ENCODE results near the gene NUP85.
"Not testable (repeated sequence)": the region's sequence is repeated elsewhere in the genome, so short reads cannot be mapped to it uniquely, and the experiment has no call there.

The NUP85 gene, protein sequence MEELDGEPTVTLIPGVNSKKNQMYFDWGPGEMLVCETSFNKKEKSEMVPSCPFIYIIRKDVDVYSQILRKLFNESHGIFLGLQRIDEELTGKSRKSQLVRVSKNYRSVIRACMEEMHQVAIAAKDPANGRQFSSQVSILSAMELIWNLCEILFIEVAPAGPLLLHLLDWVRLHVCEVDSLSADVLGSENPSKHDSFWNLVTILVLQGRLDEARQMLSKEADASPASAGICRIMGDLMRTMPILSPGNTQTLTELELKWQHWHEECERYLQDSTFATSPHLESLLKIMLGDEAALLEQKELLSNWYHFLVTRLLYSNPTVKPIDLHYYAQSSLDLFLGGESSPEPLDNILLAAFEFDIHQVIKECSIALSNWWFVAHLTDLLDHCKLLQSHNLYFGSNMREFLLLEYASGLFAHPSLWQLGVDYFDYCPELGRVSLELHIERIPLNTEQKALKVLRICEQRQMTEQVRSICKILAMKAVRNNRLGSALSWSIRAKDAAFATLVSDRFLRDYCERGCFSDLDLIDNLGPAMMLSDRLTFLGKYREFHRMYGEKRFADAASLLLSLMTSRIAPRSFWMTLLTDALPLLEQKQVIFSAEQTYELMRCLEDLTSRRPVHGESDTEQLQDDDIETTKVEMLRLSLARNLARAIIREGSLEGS

DNA sequence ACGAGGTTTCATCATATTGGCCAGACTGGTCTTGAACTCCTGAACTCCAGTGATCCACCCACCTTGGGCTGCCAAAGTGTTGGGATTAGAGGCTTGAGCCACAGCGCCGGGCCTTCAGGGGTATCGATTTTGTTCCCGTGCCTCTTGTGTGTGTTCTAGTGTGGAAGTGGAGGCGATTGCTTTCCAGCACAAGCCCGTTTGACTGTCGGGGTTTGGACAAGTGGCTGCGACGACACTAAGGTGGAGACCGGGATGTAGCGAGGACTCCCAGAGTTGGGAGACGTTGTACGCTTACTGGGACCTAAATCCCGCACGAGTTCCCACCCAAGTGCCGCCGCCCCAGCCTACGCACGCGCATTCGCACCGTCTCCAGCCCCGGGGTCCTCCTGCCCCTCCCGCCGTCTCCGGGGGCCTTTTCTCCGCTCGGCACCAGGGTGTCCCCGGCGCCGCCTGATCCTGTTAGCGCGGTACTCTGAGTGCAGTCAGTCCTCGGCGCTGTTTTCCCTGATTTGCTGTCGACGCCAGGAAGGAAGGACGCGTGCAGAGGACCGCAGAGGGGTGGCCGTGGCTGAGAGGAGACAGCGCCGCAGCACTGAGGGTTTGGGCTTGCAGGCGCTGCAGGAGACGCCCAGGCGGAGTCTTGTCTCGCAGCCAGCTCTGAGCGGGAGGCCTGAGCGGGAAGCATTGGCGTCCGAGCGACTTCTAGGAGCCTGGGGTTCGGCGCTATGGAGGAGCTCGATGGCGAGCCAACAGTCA lies at the start of gene NUP85:
Gene NUP85 (plus strand): TSS at position 643 of the 756 bp plus-strand sequence. CDS start 83 bp downstream, at position 726.
- peak; percentile 97 for DNase-seq

DNA sequence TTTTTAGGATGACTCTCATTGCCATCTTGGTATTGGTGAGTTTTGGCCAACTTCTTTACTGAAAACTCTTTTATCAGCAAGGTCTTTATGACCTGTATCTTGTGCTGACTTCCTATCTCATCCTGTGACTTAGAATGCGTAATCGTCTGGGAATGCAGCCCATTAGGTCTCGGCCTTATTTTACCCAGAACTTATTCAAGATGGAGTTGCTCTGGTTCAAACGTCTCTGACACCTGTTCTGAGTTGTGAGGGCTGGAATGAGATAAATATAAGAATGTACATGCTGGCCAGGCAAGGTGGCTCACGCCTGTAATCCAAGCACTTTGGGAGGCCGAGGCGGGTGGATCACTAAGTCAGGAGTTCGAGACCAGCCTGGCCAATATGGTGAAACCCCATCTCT lies 47.0 kb upstream of the NUP85 start:
- not testable (repeated sequence) for DNase-seq

DNA sequence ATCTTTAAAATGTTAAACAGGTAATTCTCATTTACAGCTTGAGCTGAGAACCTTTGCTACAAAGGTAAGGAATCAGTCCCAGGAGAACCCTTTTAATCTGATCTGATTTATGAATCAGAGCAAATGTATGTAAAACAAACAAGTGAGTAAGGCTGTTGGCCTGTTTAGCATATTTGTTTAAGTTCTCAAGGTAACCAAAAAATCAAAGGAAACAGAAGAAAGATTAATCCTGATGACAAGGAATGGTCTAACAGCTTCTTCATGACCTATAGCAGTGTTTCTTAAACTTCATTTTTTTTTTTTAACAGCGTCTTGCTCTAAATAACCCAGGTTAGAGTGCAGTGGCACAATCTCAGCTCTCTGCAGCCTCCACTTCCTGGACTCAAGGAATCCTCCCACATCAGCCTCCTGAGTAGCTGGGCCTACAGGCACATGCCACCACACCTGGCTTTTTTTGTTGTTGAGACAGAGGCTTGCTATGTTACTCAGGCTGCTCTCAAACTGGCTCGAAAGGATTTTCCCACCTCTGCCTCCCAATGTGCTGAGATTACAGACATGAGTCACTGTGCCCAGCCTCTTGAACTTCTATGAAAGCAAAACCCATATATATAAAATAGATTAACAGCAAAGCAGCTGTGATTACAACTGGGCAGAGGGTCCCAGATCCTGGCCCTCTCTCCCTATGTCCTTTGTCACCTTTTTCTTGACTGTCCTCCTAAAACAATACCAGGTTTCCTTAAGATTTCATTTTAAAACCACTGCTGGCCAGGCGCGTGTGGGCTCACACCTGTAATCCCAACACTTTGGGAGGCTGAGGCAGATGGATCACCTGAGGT lies 46.1 kb upstream of the NUP85 start:
- no peak for DNase-seq

DNA sequence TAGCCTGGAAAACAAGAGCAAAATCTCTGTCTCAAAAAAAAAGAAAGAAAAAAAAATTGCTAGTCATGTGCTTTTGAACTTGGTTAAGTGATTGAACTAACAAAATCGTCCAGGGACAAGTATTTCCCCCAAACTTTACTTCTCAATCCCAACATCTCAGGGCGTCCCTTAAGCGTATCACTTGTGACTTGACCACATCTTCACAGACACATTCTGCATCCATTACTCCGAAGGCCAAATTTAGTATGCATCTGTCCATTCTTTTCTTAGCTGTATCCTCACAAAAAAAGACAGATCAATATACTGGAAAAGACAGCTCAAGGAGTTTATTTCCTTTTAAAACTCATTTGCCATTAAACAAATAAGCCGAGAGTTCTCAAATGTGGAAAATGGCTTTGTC lies 45.3 kb upstream of the NUP85 start:
- DNase-seq, result no peak

- no peak for DNase-seq
Measured at GRCh38 chr17:75163074-75163473, 42.4 kb upstream of the NUP85 start.

GRCh38 chr17:75164606-75165005 lies 40.9 kb upstream of the NUP85 start:
- not testable (repeated sequence) for DNase-seq

DNA sequence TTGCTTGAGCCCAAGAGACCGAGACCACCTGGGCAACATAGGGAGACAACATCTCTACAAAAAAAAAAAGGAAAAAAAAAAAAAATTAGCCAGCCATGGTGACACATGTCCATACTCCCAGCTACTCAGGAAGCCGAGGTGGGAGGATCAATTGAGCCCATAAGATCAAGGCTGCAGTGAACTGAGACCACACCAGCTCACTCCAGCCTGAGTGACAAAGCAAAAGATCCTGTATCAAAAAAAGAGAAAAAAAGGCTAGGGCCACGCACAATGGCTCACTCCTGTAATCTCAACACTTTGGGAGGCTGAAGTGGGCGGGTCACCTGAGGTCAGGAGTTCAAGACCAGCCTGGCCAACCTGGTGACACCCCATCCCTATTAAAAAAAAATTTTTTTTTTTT lies 36.5 kb upstream of the NUP85 start:
- DNase-seq, result no peak

GRCh38 chr17:75173526-75173925 lies 32.0 kb upstream of the NUP85 start:
- no peak for DNase-seq

GRCh38 chr17:75174996-75175395 lies 30.5 kb upstream of the NUP85 start:
- no peak for DNase-seq

DNA sequence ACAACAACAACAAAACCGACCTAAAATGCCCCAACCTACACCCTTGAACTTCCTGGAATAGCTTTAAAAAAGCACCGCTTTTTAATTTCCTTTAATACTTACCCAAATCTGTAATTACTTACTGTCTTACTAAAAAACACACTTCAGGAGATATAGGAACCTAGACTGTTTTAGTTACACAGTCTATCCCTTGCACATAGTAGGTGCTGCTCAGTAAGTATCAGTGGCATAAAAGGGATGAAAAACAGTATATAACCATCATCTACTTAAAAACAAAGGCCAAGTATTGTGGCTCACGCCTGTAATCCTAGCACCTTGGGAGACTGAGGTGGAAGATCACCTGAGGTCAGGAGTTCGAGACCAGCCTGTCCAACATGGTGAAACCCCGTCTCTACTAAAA lies 28.9 kb upstream of the NUP85 start:
- DNase-seq, result no peak

- no peak for DNase-seq
Measured at GRCh38 chr17:75178453-75178852, 27.0 kb upstream of the NUP85 start.

- DNase-seq, result no peak
Measured at GRCh38 chr17:75181110-75181509, 24.4 kb upstream of the NUP85 start.

DNA sequence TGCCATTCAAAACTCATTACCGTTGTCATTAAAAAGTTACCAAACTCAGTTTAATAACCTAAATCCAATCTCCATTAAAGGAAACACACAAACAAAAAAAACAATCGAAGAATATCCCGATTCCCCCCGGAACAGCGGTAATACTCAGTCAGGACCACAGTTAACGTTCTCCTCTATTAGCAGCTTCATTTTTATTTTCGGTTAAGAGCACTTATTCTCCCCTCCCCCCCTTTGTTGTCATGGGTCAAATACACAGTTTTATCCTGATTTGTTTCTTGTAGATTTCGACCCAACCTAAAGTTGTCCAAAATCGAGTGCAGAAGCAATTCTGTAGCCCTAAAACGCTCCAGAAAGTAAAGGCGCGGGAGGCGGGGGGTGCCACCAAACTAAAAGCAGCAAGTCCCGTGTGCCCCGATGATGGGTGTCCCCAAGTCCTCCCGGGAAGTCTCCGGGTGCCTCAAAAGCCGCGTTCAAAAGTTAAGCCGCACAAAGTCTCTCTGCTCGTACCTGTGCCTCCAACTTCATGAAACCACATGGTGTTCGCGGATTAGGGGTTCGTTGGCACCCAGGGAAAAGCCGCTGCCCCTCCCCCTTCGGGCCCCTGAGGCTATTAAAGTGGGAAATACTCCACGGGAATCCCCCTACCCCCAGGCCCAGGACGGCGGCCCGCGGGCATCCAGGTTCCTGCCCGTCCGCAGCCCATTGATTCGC lies 23.7 kb upstream of the NUP85 start:
- DNase-seq, result peak; percentile 63

- no peak for DNase-seq
Measured at GRCh38 chr17:75182319-75182568, 23.2 kb upstream of the NUP85 start.

GRCh38 chr17:75182569-75183436 lies 22.7 kb upstream of the NUP85 start, which contains the start of gene SUMO2:
Gene SUMO2, minus strand, starts transcription at chr17:75182959. Its CDS starts 125 bp downstream, at chr17:75182834.
- DNase-seq, result peak; percentile 99

GRCh38 chr17:75183999-75184884 lies 21.2 kb upstream of the NUP85 start:
- DNase-seq, result no peak

DNA sequence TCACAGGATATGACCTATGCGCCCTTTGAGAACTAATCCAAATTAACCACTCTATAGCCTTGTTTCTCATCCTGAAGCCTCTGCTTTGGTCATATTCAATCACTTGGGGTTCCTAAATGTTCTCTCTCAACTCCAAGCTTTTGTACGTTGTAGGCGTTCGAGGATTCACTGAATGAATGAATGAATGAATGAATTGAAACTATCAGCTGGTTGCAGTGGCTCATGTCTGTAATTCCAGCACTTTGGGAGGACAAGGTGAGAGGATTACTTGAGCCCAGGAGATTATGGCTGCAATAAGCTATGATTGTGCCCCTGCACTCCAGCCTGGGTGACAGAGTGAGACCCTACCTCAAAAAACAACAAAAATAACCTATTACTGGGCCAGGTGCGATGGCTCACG lies 16.9 kb upstream of the NUP85 start:
- no peak for DNase-seq

GRCh38 chr17:75191584-75191983 lies 13.9 kb upstream of the NUP85 start:
- DNase-seq, result no peak

DNA sequence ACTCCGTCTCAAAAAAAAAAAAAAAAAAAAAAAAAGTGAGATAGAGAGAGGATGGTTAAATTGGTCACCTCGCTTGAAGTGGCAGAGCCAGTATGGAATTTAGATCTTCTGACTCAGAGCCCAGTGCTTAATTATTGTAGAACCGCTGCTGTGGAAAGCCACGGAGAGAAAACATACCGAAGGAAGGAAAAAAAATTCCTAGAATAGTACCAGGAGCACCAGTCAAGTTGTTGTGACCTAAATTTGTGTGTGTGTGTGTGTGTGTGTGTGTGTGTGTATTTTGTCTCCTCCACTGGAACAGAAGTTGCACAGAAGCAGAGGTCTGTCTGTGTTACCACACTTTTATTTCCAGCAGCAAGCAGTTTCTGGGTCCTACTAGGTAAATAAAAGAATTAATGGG lies 10.6 kb upstream of the NUP85 start:
- no peak for DNase-seq
